ENCODE data around the gene PRCC.

DNA sequence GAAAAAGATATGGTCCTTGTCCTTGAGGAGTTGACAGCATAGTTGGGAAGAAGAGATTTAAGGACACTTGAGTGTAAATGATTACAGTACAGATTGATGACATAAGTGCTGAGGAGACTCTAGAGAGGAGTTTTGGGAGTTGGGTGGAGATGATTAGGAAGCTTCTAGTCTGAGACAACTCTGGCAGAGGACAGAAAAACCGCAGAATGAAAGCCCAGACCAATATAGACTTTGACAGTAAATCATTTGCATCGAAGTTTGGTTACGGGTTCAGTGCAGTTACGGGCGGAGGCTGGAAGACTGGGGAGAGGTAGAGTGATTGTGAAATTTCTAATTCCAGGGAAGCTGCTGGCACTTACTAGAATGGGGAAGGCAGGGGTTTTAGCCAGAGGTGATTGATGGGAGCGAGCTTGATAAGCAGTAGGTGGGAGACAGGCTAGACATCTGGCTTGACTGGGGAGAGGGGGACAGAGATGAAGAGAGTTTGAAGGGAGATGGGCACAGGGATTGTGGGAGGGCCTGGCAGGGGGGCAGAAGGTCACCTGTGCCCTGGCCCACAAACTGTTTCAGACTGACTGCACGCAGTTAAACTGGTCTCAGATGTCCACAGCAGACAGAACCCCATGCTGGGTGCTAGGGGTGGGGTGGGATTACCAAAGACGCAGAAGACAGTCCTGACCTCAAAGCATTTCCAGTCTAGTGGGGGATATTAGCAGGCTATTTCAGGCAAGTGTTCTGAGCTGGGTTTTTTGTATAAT lies 29.2 kb downstream of the PRCC start:
- TF ChIP-seq, protein P1, sequence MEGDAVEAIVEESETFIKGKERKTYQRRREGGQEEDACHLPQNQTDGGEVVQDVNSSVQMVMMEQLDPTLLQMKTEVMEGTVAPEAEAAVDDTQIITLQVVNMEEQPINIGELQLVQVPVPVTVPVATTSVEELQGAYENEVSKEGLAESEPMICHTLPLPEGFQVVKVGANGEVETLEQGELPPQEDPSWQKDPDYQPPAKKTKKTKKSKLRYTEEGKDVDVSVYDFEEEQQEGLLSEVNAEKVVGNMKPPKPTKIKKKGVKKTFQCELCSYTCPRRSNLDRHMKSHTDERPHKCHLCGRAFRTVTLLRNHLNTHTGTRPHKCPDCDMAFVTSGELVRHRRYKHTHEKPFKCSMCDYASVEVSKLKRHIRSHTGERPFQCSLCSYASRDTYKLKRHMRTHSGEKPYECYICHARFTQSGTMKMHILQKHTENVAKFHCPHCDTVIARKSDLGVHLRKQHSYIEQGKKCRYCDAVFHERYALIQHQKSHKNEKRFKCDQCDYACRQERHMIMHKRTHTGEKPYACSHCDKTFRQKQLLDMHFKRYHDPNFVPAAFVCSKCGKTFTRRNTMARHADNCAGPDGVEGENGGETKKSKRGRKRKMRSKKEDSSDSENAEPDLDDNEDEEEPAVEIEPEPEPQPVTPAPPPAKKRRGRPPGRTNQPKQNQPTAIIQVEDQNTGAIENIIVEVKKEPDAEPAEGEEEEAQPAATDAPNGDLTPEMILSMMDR (conservative IDR thresholded peaks at IDR 0.05; ENCODE audit: low read depth, low read length), result no peak
- no peak for TF ChIP-seq EZH2 (IDR thresholded peaks at IDR 0.05; ENCODE audit: borderline replicate concordance, low read depth, low read length, poor library complexity, severe bottlenecking)
